HG03558 (cell line): ENCODE measurements around the gene GRK4.

ENCODE experiments used
- ATAC-seq: cut with Tn5 transposase; IDR thresholded peaks from one replicate; pipeline ENCODE4 v1.9.1; 2021; ENCODE audit warnings: moderate number of reproducible peaks; ENCODE audit not compliant: unreplicated experiment; ENCODE audit errors: extremely low read depth

Gene GRK4

DNA sequence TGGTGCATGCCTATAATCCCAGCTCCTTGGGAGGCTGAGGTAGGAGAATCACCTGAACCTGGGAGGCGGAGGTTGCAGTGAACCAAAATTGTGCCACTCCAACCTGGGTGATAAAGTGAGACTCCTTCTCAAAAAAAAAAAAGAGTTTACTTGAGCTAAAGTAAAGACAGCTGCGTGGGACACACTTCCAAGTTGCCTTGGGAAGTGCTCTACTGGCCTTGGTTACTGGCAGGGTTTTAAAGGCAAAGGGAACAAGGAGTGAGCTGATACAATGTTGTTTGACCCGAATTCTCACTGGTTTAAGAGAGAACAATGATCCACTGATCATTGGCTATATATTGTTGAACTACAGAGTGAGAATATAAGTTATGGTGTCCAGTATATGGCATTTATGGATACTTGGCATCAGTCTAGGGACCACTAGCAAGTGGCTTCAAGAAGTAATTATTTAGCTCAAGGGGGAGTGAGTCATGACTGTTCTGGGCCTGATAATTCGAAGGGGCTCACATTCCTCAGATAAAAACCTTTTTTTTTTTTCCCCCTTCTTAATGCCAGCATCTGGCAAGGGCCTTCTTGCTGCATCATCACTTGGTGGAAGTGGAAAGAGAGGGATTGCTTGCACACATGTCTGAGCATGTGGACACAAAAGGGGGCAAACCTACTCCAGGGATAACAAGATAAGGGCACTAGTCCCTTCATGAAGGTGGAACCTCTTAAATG is 32.3 kb downstream of the GRK4 start:
- no peak for ATAC-seq

DNA sequence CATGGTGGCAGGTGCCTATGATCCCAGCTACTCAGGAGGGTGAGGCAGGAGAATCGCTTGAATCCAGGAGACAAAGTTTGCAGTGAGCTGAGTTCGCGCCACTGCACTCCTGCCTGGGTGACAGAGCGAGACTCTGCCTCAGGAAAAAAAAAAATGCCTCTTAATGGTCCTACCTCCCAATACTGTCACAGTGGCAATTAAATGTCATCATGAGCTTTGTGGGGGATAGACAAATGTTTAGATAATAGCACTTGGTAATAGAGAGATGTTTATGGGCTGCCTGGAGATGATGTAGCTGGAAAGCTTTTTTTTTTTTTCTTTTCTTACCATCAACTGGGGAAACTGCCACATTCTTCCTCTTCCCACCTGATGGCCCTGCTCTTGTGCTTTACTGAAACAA is 33.0 kb downstream of the GRK4 start:
- no peak for ATAC-seq

GRCh38 chr4:3007724-3008123 is 44.4 kb downstream of the GRK4 start:
- no peak for ATAC-seq

GRCh38 chr4:3009422-3009821 is 46.1 kb downstream of the GRK4 start:
- no peak for ATAC-seq

DNA sequence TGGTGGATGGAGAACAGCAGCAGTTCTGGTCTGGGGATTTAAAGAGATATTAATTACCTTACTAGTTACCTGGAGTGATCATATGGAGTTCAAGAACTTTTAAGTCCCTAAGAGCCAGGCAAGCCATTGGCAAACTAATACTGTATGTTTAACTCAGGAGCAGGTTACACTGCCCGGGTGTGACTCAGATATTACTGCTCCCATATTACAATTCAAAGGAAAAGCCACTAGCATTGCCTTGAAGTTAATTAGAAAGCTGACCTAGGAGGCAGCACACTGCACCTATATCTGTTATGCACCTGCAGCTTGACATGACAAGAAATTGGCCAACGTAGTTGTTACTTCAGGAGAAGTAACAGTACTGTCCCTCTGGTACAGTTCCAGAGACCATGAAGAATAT is 47.2 kb downstream of the GRK4 start:
- ATAC-seq, result no peak

DNA sequence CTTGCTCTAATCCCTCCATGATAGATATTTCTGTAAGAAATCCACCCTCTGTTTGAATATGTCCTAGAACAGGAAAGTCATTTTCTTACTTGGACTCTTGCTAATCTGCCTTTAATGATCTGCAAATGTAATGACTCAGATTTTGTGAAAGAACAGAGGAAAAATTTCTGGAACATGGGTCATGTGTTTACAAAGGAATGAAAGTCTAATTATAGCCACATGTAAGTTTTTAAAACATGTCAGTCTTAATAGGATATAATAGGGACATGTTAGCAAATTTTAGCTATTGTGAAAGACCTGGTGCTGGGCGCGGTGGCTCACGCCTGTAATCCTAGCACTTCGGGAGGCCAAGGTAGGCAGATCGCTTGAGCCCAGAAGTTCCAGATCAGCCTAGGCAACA is 47.6 kb downstream of the GRK4 start:
- no peak for ATAC-seq

DNA sequence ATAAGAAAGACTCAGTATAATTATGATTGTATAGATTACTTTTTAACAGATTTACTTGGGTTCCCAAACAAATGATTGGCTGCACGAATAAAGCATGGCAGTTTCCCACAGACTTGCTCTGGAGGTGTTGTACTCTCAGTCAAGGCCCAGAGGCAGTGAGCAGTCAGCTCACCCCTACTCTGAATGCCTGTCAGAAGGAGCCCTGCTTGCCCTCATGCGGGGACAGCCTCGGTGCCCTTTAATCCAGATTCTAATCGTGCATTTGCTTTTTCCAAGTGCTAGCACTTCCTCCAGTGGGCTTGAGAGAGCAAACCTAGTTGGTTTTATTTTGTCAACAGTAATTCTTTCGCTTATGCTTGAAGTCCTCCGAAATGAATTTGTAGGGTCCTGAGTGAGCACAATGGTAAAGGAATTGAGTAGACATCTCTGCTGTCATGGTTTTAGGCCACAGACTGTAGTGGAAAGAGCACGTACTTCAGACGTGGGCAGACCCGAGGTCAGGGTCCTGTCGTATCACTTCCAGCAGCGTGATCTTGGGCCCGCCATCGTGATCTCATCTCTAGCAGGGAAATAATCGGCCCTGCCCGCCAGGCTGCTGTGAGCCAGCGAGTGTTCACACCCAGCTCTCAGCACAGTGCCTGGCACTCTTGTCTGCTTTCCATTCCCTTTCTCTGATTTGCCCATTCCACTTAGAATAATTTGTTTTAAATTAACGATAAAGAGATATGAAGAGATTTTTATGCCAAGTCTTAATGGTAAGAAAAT is 48.3 kb downstream of the GRK4 start:
- no peak for ATAC-seq

DNA sequence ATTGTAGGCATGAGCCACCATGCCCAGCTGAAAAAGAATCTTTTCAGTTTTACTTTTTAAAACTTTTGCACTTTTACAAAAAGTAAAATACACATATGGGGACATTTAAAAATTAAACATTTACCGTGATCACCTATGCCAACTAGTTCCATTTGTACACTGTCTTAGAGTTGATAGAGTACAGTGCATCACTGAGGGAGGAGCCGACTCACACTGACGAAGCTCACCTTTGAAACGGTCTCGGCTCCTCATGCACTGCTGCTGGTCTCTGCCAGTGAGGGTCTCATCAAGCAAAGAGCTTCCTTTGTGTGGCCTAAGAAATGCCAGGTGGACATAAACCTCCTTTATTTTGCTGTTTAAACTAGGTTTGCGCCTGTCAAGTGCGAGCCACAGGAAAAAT is 50.0 kb downstream of the GRK4 start:
- ATAC-seq, result no peak

GRCh38 chr4:3013839-3014350 is 50.5 kb downstream of the GRK4 start:
- no peak for ATAC-seq

DNA sequence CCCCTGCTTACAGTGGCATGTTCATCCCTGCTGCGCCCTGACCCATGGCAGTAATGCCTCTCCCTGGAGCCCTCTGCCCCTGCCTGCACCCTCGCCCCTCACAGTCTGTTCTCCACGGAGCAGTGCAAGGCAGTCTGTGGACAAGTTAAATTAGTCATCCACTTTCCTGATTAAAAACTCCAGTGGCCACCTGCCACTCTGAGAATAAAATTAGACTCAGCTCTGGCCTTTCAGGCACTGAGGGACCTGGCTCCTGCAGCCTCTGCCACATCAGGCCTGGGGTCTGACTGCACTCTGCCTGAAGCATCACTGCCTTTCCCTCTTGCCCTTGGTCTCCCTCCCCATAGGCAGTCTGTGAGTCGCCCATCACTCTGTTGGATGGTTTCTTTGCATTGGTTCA is 53.6 kb downstream of the GRK4 start:
- ATAC-seq, result no peak

- no peak for ATAC-seq
Measured at GRCh38 chr4:3017504-3017903, 54.1 kb downstream of the GRK4 start.

DNA sequence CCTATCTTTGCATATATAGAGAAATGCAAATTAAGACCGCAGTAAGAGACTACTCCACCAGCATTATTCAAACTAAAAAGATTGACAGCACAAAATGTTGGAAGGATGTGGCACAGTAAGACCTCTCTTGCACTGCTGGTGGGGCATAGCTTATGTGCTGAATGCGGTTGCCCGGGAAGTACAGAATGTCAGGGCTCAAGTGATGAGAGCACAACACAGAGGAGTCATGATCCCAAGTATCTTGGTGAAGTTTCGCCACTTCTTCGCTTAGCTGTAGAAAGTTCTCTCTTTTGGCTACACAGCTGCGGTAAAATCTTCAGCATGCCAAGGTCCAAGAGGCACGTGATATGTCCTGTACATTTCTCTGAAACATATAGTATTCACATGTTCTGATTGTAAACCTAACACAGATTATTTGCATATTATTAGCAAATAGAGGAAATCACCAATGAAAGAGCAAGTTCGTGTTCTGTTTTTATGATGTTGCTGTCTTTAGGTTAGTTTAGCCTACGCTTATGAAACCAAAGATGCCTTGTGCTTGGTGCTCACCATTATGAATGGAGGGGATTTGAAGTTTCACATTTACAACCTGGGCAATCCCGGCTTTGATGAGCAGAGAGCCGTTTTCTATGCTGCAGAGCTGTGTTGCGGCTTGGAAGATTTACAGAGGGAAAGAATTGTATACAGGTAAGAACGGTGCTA is 55.9 kb downstream of the GRK4 start:
- ATAC-seq, result no peak

DNA sequence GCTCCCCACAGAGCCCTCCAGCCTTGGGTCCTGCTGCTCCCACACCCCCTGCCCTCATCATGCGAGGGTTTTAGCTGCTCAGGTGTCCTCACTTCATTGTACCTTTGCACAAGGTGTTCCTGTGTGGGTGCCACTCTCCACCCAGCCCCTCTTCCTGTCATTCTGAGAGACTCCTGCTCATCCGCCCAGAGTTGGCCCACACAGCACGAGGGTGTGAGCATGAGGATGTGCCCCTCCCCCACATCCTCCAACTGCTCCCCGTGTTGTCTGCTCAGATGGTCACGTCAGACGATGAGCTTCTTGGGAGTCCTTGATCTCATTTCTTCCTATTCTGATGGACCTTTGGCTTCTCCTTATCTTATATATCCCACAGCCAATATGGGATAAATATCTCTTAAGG is 57.8 kb downstream of the GRK4 start:
- no peak for ATAC-seq

DNA sequence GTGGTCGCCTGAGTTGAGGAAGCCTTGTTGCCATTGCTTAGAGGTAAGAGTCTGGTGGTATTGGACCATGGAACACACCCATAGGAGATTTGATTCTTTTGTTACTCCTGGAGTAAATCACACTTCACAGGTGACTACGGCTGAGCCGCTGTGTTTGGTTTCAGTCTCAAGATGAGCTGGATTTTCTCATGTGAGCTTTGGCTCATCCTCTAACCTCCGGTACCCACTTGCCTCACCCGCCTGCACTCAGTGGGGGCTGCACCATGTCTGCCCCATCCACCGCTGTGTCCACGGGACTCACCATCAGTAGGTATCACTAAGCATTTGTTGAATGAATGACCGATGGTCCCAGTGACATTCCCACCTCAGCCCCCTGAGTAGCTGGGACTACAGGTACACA is 58.3 kb downstream of the GRK4 start:
- no peak for ATAC-seq

DNA sequence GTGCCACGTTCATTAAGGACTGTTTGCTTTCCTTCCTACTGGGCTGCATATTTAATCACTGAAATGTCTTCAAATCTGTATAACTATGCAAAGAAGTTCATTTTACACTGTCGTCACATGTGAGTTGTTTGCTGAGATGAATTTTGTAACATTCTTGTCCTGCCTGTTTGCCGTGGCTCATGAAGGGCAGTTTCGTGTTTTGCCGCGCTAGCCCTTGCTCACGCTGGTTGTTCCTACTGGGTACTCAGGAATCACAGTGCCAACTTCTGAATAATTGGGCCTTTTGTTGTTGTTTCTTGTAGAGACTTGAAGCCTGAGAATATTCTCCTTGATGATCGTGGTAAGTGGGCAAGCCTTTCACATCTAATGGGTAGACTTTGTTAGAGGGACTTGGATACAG is 58.7 kb downstream of the GRK4 start:
- no peak for ATAC-seq

DNA sequence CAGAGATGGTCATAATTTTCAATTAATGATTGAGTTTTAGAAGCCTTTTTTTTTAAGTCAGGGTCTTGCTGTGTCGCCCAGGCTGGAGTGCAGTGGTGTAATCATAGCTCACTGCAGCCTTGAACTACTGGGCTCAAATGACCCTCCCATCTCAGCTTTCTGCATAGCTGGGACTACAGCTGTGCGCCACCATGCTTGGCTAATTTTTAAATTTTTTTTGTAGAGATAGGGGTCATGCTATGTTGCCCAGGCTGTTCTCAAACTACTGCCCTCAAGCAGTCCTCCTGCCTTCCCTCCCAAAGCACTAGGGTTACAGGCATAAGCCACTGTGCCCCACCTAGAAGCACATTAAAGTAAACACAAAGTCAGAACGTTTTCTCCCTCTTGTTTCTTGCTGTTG is 59.3 kb downstream of the GRK4 start:
- no peak for ATAC-seq

DNA sequence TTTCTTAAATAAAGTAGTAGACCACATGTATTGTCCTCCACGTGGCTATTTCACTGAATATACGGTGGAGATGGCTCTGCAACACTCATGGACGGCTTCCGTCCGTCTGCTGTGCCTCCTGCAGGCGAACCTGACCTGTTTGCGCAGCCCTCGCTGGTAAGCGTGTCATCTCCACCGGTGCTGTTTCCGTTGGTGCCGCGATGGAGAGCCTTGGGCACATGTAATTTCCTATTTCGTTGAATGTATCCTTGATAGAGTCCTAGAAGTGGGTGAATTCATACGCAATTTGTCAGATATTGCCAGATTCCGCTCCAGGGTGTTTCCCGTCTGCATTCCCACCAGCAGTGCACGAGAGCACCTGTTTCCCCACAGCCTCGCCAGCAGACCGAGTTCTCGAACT is 62.5 kb downstream of the GRK4 start:
- ATAC-seq, result no peak

DNA sequence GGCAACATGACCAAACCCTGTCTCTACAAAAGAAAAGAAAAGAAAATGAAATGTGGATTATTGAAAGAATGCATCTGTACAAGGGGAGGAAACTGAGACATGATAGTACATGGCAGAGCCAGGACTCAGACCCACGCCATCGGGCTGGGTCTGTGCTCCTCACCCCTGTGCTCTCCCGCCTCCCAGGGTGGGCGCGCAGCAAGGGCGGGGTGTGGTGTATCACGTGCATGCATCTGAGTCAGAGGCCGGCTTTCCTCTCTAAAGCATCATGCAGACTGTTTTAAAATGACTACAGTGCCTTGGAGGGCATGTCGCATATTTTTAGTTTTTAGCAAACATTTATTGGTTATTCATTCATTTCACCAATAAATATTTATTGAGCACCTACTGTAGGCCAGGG is 63.2 kb downstream of the GRK4 start:
- no peak for ATAC-seq

DNA sequence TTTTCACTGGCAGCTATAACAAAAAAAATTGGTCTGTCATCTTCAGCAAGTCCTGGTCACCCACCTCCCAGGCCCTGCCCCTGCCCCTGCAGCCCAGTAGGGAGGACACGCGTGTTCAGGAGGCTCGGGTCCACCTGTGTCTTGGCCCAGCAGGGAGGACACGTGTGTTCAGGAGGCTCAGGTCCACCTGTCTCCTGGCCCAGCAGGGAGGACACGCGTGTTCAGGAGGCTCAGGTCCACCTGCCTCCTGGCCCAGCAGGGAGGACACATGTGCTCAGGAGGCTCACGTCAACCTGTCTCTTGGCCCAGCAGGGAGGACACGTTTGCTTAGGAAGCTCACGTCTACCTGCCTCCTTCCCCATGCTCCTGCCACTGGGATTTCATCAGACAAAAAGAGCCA is 66.1 kb downstream of the GRK4 start:
- ATAC-seq, result no peak

DNA sequence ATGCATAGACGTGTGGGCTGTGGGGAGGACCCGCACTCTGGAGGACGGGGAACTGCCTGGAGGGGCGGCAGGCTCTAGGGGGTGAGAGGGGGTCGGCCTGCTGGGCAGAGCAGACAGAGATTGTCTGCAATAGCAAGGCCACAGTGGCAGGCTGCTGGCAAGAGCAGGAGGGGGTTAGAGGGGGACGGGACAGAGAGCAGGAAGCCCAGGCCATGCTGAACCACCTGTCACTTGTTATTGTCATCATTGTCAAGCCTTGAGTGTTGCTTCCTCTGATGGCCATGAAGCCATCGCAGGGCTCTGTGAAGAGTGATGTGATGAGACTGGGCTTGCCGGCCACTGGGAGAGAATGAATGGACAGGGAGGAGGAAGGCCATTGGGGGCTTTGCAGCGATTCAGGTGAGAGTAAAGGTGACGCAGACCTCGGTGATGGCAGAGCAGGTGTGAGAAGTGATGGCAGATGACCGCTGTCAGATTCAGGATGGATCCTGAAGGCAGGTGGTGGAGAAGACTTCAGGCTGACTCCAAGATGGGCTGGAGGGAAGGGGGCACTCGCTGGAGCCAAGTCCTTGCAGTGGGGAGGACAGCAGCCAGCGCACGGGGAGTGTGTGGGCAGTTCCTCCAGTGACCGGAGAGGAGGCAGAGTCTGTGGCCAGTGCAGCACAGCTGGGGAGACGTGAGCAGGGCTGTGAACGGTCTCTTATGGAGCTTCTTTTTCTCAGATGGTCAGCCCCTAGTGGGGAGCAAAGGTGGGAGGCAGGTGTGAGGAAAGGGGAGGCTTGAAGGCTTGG is 67.4 kb downstream of the GRK4 start:
- no peak for ATAC-seq
